HG03064 (cell line): ENCODE results near the gene UBE2D3.
"Not testable (repeated sequence)": the region's sequence is repeated elsewhere in the genome, so short reads cannot be mapped to it uniquely, and the experiment has no call there.

Experiments
- ATAC-seq: cut with Tn5 transposase; IDR thresholded peaks from one replicate; pipeline ENCODE4 v1.9.1; 2021; ENCODE audit warnings: low read depth; ENCODE audit not compliant: unreplicated experiment

UBE2D3 gene

GRCh38 chr4:102826890-102827673 lies at the start of gene UBE2D3:
TSS of gene UBE2D3 (minus strand) at chr4:102827551. CDS start at chr4:102826508, 1,043 bp downstream.
- peak; percentile 37 for ATAC-seq

GRCh38 chr4:102871772-102872171 lies 44.4 kb upstream of the UBE2D3 start:
- no peak for ATAC-seq

GRCh38 chr4:102869569-102870197 lies 42.3 kb upstream of the UBE2D3 start:
- ATAC-seq, result peak; percentile 25

- ATAC-seq, result peak; percentile 88
Observed at GRCh38 chr4:102868781-102869568, 41.6 kb upstream of the UBE2D3 start, which contains the start of gene CISD2. TSS of gene CISD2 (plus strand) at chr4:102868992. CDS start at chr4:102869085, 93 bp downstream.

- peak; percentile 42 for ATAC-seq
Observed at GRCh38 chr4:102868153-102868780, 40.9 kb upstream of the UBE2D3 start.

- no peak for ATAC-seq
Observed at GRCh38 chr4:102867278-102868152, 40.2 kb upstream of the UBE2D3 start.

- not testable (repeated sequence) for ATAC-seq
Observed at GRCh38 chr4:102865327-102865726, 38.0 kb upstream of the UBE2D3 start.

GRCh38 chr4:102862747-102863146 lies 35.4 kb upstream of the UBE2D3 start:
- ATAC-seq, result no peak

- no peak for ATAC-seq
Observed at GRCh38 chr4:102862016-102862415, 34.7 kb upstream of the UBE2D3 start.

GRCh38 chr4:102860611-102861324 lies 33.4 kb upstream of the UBE2D3 start:
- no peak for ATAC-seq

- no peak for ATAC-seq
Observed at GRCh38 chr4:102858828-102859464, 31.6 kb upstream of the UBE2D3 start.

- ATAC-seq, result no peak
Observed at GRCh38 chr4:102850370-102850769, 23.0 kb upstream of the UBE2D3 start.

- ATAC-seq, result no peak
Observed at GRCh38 chr4:102849579-102850104, 22.3 kb upstream of the UBE2D3 start.

GRCh38 chr4:102847687-102848086 lies 20.3 kb upstream of the UBE2D3 start:
- ATAC-seq, result no peak

- no peak for ATAC-seq
Observed at GRCh38 chr4:102843938-102844337, 16.6 kb upstream of the UBE2D3 start.

- no peak for ATAC-seq
Observed at GRCh38 chr4:102843273-102843672, 15.9 kb upstream of the UBE2D3 start.

GRCh38 chr4:102842367-102842766 lies 15.0 kb upstream of the UBE2D3 start:
- ATAC-seq, result no peak

GRCh38 chr4:102836596-102836995 lies 9.2 kb upstream of the UBE2D3 start:
- ATAC-seq, result no peak
